CD4-positive, alpha-beta T cell (primary cell): Measurements from ENCODE around the gene CADM2. TPM values are rescaled to one million over a fixed set of nuclear protein-coding genes. Genes with fewer than 3 reads are reported as not detected.

ENCODE experiments used
- ATAC-seq: fragments of 200-7000 bp; cut with Tn5 transposase; one replicate; pipeline ENCODE4 v1.10.0; 2022; ENCODE audit warnings: mild to moderate bottlenecking; ENCODE audit not compliant: poor library complexity
- CTCF ChIA-PET: fragments of 350-600 bp; sonication (Branson Sonifier 250); formaldehyde crosslinking; loops from one replicate; lab custom pipeline; 2021; ENCODE audit warnings: antibody characterized with exemption, inconsistent platforms; lab: Charles Lee
- POLR2A ChIA-PET: fragments of 350-600 bp; sonication (Branson Sonifier 250); formaldehyde crosslinking; loops from one replicate; lab custom pipeline; 2021; ENCODE audit warnings: antibody characterized with exemption, inconsistent platforms; lab: Charles Lee
- DNase-seq, 14 experiments: peaks; one replicate each; pipeline ENCODE4 v3.0.0-alpha.2; 2013 to 2020; ENCODE audit warnings: mixed read lengths in 2 of 14
- H3K27ac ChIP-seq, 2 donors: one replicate each; pipeline versions ENCODE4 v1.5.1 to v1.7.0; 2013; ENCODE audit warnings: low read length in 2 of 2, low read depth in 1 of 2, mild to moderate bottlenecking in 1 of 2
- H3K27me3 ChIP-seq, 2 experiments: 1 replicate in 1 of 2; 2 replicates in 1 of 2; pipeline versions ENCODE4 v1.6.1 to v1.7.0; 2013; ENCODE audit warnings: low read length in 2 of 2, control low read depth in 1 of 2, mild to moderate bottlenecking in 1 of 2, moderate library complexity in 1 of 2; ENCODE audit not compliant: insufficient read depth in 2 of 2, control insufficient read depth in 1 of 2
- H3K36me3 ChIP-seq: one replicate; pipeline ENCODE4 v1.6.1; 2013; ENCODE audit warnings: low read length, control low read depth; ENCODE audit not compliant: insufficient read depth
- H3K4me1 ChIP-seq: one replicate; pipeline ENCODE4 v1.6.1; 2013; ENCODE audit warnings: low read length, control low read depth; ENCODE audit not compliant: insufficient read depth
- H3K4me3 ChIP-seq: one replicate; pipeline ENCODE4 v1.5.1; 2013; ENCODE audit warnings: mild to moderate bottlenecking, low read length, moderate library complexity
- H3K9me3 ChIP-seq, 2 experiments: 1 replicate in 1 of 2; 2 replicates in 1 of 2; pipeline versions ENCODE4 v1.6.1 to v1.7.0; 2013; ENCODE audit warnings: low read length in 2 of 2, mild to moderate bottlenecking in 2 of 2, control low read depth in 1 of 2, moderate library complexity in 1 of 2; ENCODE audit not compliant: control insufficient read depth in 1 of 2, insufficient read depth in 1 of 2
- H3K27ac Mint-ChIP-seq: one replicate; pipeline ENCODE4 v1.8.0; 2020; ENCODE audit warnings: mixed read lengths
- H3K27me3 Mint-ChIP-seq: one replicate; pipeline ENCODE4 v1.8.0; 2021; ENCODE audit warnings: mixed read lengths
- H3K36me3 Mint-ChIP-seq: one replicate; pipeline ENCODE4 v1.8.0; 2021; ENCODE audit warnings: low read depth, mixed read lengths
- H3K4me1 Mint-ChIP-seq: one replicate; pipeline ENCODE4 v1.8.0; 2021; ENCODE audit warnings: low read depth, mixed read lengths
- H3K4me3 Mint-ChIP-seq: one replicate; pipeline ENCODE4 v1.8.0; 2020; ENCODE audit warnings: mild to moderate bottlenecking, mixed read lengths
- H3K9me3 Mint-ChIP-seq: one replicate; pipeline ENCODE4 v1.8.0; 2020; ENCODE audit warnings: mixed read lengths
- CTCF ChIP-seq: fragments of 200-600 bp; IDR thresholded peaks from one replicate; pipeline ENCODE4 v1.8.0; 2022; ENCODE audit warnings: antibody characterized with exemption, mild to moderate bottlenecking
- intact Hi-C, 2 experiments: fragments of 100-400 bp; cut with DNase I in 1 of 2; cut with micrococcal nuclease in 1 of 2; formaldehyde crosslinking; loops; one replicate each; pipeline versions ENCODE4 v1.15.1 to v1.9.0; 2023 to 2025; cut with DNase I, micrococcal nuclease
- total RNA-seq, 174 experiments: library from RNA in 2 of 174; stranded (reverse) in 2 of 174; gene quantifications; one replicate each; pipeline ENCODE4 v1.2.3 and lab custom pipeline; 2021 to 2026

CADM2 gene
- total RNA-seq, 2 experiments from 2014 or later: 0.03 to 0.11 TPM

- Mint-ChIP-seq H3K4me1 (no peaks in the 10 kb centered on the region), H3K27ac (no peak overlapping the region), H3K9me3 (peaks cover 5% of the 10 kb centered on the region), H3K4me3 (no peak overlapping the region), H3K27me3 (no peaks in the 10 kb centered on the region), H3K36me3 (no peaks in the 10 kb centered on the region)
- ATAC-seq (no peak), DNase-seq (no peak)
- Histone ChIP-seq H3K4me3 (no peak overlapping the region), H3K27me3 (no peaks in the 10 kb centered on the region), H3K27ac (no peak overlapping the region), H3K9me3 (peaks cover 0 to 11% of the 10 kb centered on the region in 2 experiments), H3K4me1 (no peaks in the 10 kb centered on the region), H3K36me3 (no peaks in the 10 kb centered on the region)
- TF ChIP-seq CTCF: no peak
- ChIA-PET CTCF (no interaction called here), POLR2A (no interaction called here)
- intact Hi-C loops: no loop called here
Measured at GRCh38 chr3:85030052-85030451, 71.3 kb downstream of the CADM2 start.

GRCh38 chr3:85037203-85037602 is 78.4 kb downstream of the CADM2 start:
- POLR2A ChIA-PET: no interaction called here
- H3K4me3 Mint-ChIP-seq: no peak overlapping the region
- H3K27ac Mint-ChIP-seq: no peak overlapping the region
- no peak for TF ChIP-seq CTCF
- no peaks in the 10 kb centered on the region for H3K27me3 ChIP-seq
- CTCF ChIA-PET: no interaction called here
- no peaks in the 10 kb centered on the region for H3K4me1 ChIP-seq
- H3K4me1 Mint-ChIP-seq: no peaks in the 10 kb centered on the region
- H3K9me3 ChIP-seq: peaks cover 3 to 4% of the 10 kb centered on the region in 2 experiments
- H3K27ac ChIP-seq: no peak overlapping the region
- intact Hi-C loops: no loop called here
- no peaks in the 10 kb centered on the region for H3K36me3 ChIP-seq
- no peak overlapping the region for H3K4me3 ChIP-seq
- ATAC-seq (no peak), DNase-seq (no peak)
- peaks cover 11% of the 10 kb centered on the region for H3K9me3 Mint-ChIP-seq
- no peaks in the 10 kb centered on the region for H3K27me3 Mint-ChIP-seq
- no peaks in the 10 kb centered on the region for H3K36me3 Mint-ChIP-seq

GRCh38 chr3:85041001-85041400 is 82.2 kb downstream of the CADM2 start:
- H3K9me3 Mint-ChIP-seq: peaks cover 2% of the 10 kb centered on the region
- no peak for DNase-seq
- no peak overlapping the region for H3K27ac Mint-ChIP-seq
- Histone ChIP-seq H3K36me3 (no peaks in the 10 kb centered on the region), H3K27ac (no peak overlapping the region), H3K9me3 (peaks cover 0 to 7% of the 10 kb centered on the region in 2 experiments), H3K27me3 (no peaks in the 10 kb centered on the region), H3K4me3 (no peak overlapping the region), H3K4me1 (no peaks in the 10 kb centered on the region)
- no peaks in the 10 kb centered on the region for H3K27me3 Mint-ChIP-seq
- intact Hi-C loops: no loop called here
- no peak overlapping the region for H3K4me3 Mint-ChIP-seq
- H3K4me1 Mint-ChIP-seq: no peaks in the 10 kb centered on the region
- no peak for TF ChIP-seq CTCF
- no peaks in the 10 kb centered on the region for H3K36me3 Mint-ChIP-seq
- POLR2A ChIA-PET: no interaction called here
- CTCF ChIA-PET: no interaction called here
- ATAC-seq: no peak
